GM12864 (cell line): ENCODE measurements around the gene NPC2.

ENCODE experiments used
- DNase-seq: peaks from one replicate; pipeline ENCODE4 v3.0.0-alpha.2; 2011; ENCODE audit warnings: low read depth
- H3K4me3 ChIP-seq: 2 replicates; pipeline ENCODE4 v1.5.1; 2011; ENCODE audit warnings: mild to moderate bottlenecking, low read depth, low read length, control low read depth
- CTCF ChIP-seq: IDR thresholded peaks from 2 replicates; pipeline ENCODE4 v1.5.1; 2011; ENCODE audit warnings: low read depth, mild to moderate bottlenecking, moderate library complexity, low read length, control low read depth, inconsistent platforms; ENCODE audit errors: missing control alignments

The NPC2 gene

GRCh38 chr14:74511966-74512830 lies 19.1 kb upstream of the NPC2 start:
- no peak overlapping the region for H3K4me3 ChIP-seq
- TF ChIP-seq CTCF: no peak
- DNase-seq: no peak

GRCh38 chr14:74510959-74511409 lies 17.9 kb upstream of the NPC2 start:
- TF ChIP-seq CTCF: no peak
- no peak overlapping the region for H3K4me3 ChIP-seq
- DNase-seq: no peak

- DNase-seq: no peak
- TF ChIP-seq CTCF: no peak
- no peak overlapping the region for H3K4me3 ChIP-seq
These were observed 17.3 kb upstream of the NPC2 start for GRCh38 chr14:74510223-74510931.

- TF ChIP-seq CTCF: no peak
- no peak overlapping the region for H3K4me3 ChIP-seq
- DNase-seq: no peak
These were observed 16.6 kb upstream of the NPC2 start for GRCh38 chr14:74509587-74510222.

GRCh38 chr14:74508844-74509428 lies 15.8 kb upstream of the NPC2 start:
- no peak for TF ChIP-seq CTCF
- no peak for DNase-seq
- no peak overlapping the region for H3K4me3 ChIP-seq

- no peak overlapping the region for H3K4me3 ChIP-seq
- no peak for TF ChIP-seq CTCF
- no peak for DNase-seq
These were observed 15.2 kb upstream of the NPC2 start for GRCh38 chr14:74508292-74508731.
